ENCODE data around the gene SECISBP2. TPM values are rescaled to one million over a fixed set of nuclear protein-coding genes. Genes with fewer than 3 reads are reported as not detected.

SECISBP2 gene
- total and polyA plus RNA-seq, 11 donors = 13.0 to 27.5 (median 15.5) TPM

- 0% methylated on average over 42 to 86 of the region's 86 CpGs for WGBS, 4 donors
- no peaks in the 10 kb centered on the region for H3K9me3 ChIP-seq
- intact Hi-C loops (cut with DNase I) = loop anchor here in 1 of 10 donors (10.0 kb wide), 1 partner anchor 126 kb away; no protein-coding TSS in a partner anchor
Observed at GRCh38 chr9:89310475-89311345, 7.6 kb upstream of the SECISBP2 start, which contains the start of gene CKS2. CKS2 (plus strand) TSS chr9:89311195; CDS start chr9:89311293, 98 bp downstream.

DNA sequence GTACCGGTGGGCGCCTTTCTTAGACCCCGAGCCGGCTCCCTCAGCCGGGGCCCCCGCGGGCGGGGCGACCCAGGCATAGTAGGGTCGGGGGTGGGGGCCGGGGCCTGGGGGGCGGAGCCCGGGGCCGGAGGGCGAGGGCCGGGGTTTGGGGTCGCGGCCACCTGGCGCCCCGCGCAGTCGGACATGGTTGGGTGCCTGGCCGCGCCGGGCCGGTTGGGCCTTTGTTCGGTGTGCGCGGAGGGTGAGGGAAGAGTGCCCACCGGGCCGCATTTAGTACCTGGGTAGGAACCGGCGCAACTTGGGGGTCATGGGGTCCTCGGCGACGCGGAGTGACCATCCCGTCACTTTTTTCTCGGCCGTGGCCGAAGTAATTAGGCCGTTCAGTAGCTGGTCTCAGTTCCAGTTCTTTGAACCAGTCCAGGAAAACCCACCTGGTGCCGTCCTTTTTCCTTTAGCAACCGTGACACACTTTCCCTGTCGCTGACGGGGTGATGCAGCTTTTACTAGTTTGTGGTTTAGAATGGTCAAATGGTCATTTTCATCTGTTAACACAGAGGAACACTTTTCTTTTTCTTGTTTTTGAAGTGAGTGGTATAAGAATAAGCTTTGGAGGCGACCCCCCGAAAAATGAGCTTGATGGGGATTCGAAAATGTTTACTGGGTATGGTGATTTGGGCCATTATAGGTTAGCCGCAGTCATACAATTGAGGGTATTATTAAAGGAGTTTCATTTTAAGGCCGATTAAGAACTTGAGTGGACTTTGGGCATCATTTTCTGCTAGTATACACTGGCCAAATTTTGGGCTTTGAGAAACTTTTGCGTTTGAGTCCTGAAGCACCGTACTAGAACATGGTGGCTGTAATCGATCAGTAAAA lies 6.7 kb upstream of the SECISBP2 start:
- WGBS, 4 donors = 0 to 1% (median 1%) methylated on average over 37 to 54 of the region's 54 CpGs
- H3K4me1 ChIP-seq = peaks cover 0 to 42% (median 20%) of the 10 kb centered on the region in 12 donors
- peak overlapping the region in 10 of 12 donors; percentile 15 to 100 (median 99) for H3K27ac ChIP-seq
- peak overlapping the region; percentile 22 to 89 (median 72) for H3K4me3 ChIP-seq
- TF ChIP-seq POLR2A (IDR thresholded peaks at IDR 0.05) = no peak
- no peaks in the 10 kb centered on the region for H3K27me3 ChIP-seq
- ATAC-seq (peak in 2 of 4 donors; percentile 1), DNase-seq (peak in 1 of 5 donors; percentile 22)
- no peaks in the 10 kb centered on the region for H3K9me3 ChIP-seq
- intact Hi-C loops (cut with DNase I) = loop anchor here in 1 of 10 donors (10.0 kb wide), 1 partner anchor 127 kb away; no protein-coding TSS in a partner anchor
- H3K36me3 ChIP-seq = peaks cover 0 to 21% (median 6%) of the 10 kb centered on the region in 9 donors

More at GRCh38 chr9:89310475-89311345, 7.6 kb upstream of the SECISBP2 start, which contains the start of gene CKS2:
- Histone ChIP-seq H3K4me3 (peak within 1 kb of the TSS; percentile 62 to 95 (median 76)), H3K27me3 (no peaks in the 10 kb centered on the region), H3K4me1 (peaks cover 0 to 42% (median 20%) of the 10 kb centered on the region in 12 donors), H3K27ac (peak within 1 kb of the TSS; percentile 96 to 100 (median 99)), H3K36me3 (peaks cover 0 to 12% (median 6%) of the 10 kb centered on the region in 9 donors)
- peak; percentile 96 to 98 (median 98) for ATAC-seq
- TF ChIP-seq CTCF (IDR thresholded peaks at IDR 0.05) (peak in 1 of 12 donors; percentile 4), POLR2A (IDR thresholded peaks at IDR 0.05) (peak; percentile 86 to 88)
- peak; percentile 99 to 100 (median 100) for DNase-seq

DNA sequence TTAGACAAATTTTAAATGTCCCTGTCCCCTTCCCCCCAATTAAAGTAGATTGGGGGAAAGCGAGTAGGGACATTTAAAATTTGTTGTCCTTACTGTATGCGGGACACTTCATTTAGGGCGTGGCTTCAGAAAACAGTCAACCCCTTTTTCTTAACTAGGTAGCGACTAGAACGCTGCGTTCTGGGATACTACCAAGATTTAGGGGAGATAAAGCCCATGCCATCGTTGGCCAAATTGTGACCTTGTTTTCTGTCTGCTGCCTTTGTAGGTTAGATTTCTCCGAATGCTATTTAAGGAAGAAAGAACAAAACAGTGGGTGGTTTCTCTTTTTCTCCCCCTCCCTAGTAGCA lies 6.1 kb upstream of the SECISBP2 start:
- no peak for DNase-seq
- peak overlapping the region in 9 of 12 donors; percentile 67 to 89 (median 78) for H3K4me3 ChIP-seq
- TF ChIP-seq POLR2A (IDR thresholded peaks at IDR 0.05) (no peak), CTCF (IDR thresholded peaks at IDR 0.05) (no peak)
- WGBS, 4 donors = 0 to 5% (median 3%) methylated on average over 8 of the region's 8 CpGs
- no peak for ATAC-seq
- no peak overlapping the region for H3K27ac ChIP-seq
- peaks cover 0 to 48% (median 20%) of the 10 kb centered on the region in 12 donors for H3K4me1 ChIP-seq
- H3K36me3 ChIP-seq = peaks cover 0 to 26% (median 4%) of the 10 kb centered on the region in 9 donors
- H3K9me3 ChIP-seq = no peaks in the 10 kb centered on the region
- H3K27me3 ChIP-seq = no peaks in the 10 kb centered on the region
- intact Hi-C loops (cut with DNase I) = loop anchor here in 1 of 10 donors (10.0 kb wide), 1 partner anchor 127 kb away; no protein-coding TSS in a partner anchor

DNA sequence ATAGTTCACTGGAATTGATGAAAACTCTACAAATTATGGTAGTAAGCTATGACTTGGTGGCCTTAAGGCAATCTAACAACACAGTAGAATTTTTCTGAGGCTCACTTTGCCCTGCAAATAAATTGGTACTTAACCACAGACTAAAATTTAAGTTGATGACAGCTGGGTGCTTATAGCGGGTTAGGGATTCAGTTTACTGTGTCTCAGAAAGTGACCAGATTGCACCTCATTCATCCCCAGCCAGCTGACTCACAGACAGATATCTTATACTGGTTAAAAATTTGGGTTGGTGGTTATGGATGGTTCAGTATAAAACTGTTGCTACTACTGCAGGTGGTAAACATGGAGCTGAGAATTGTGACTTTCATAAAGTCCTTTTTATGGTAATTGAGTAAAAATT lies 4.5 kb upstream of the SECISBP2 start:
- intact Hi-C loops (cut with DNase I) = loop anchor here in 1 of 10 donors (10.0 kb wide), 1 partner anchor 129 kb away; no protein-coding TSS in a partner anchor
- H3K4me1 ChIP-seq = peaks cover 0 to 55% (median 23%) of the 10 kb centered on the region in 12 donors
- WGBS, 4 donors = 65 to 87% (median 84%) methylated on average over 1 of the region's 1 CpG

More for the DNA sequence above, 4.5 kb upstream of the SECISBP2 start:
- H3K27me3 ChIP-seq = no peaks in the 10 kb centered on the region
- H3K9me3 ChIP-seq = no peaks in the 10 kb centered on the region
- ATAC-seq (no peak), DNase-seq (no peak)
- TF ChIP-seq CTCF (IDR thresholded peaks at IDR 0.05) (no peak), POLR2A (IDR thresholded peaks at IDR 0.05) (no peak)
- no peak overlapping the region for H3K4me3 ChIP-seq
- no peak overlapping the region for H3K27ac ChIP-seq
- peaks cover 0 to 26% (median 0%) of the 10 kb centered on the region in 9 donors for H3K36me3 ChIP-seq

Measured in heart left ventricle (tissue), 16 donors.